GM12878 (cell line): ENCODE results near the gene GNAO1. TPM values are rescaled to one million over a fixed set of nuclear protein-coding genes. Genes with fewer than 3 reads are reported as not detected.

Experiments used
- ATF2 ChIP-seq: IDR thresholded peaks from 2 replicates; pipeline ENCODE4 v1.6.1; 2012; ENCODE audit warnings: low read length, inconsistent platforms
- BHLHE40 ChIP-seq, 2 experiments: fragments of 450-650 bp in 1 of 2; IDR thresholded peaks; 2 replicates each; pipeline ENCODE4 v1.6.1; 2011 to 2017; ENCODE audit warnings: low read depth in 2 of 2, borderline replicate concordance in 1 of 2, improper control_type of control experiment in 1 of 2, low read length in 1 of 2, mild to moderate bottlenecking in 1 of 2
- CHD1 ChIP-seq: IDR thresholded peaks from 2 replicates; pipeline ENCODE4 v1.6.1; 2012; ENCODE audit warnings: low read depth, low read length, improper control_type of control experiment
- CHD4 ChIP-seq: fragments of 200-600 bp; sonication (generic); IDR thresholded peaks from 2 replicates; pipeline ENCODE4 v1.6.1; 2016; ENCODE audit warnings: mild to moderate bottlenecking
- ETV6 ChIP-seq, 2 experiments: fragments of 450-650 bp in 1 of 2; IDR thresholded peaks in 1 of 2; conservative IDR thresholded peaks in 1 of 2; 2 replicates each; pipeline ENCODE4 v1.6.1; 2014; ENCODE audit warnings: antibody characterized with exemption in 1 of 2, borderline replicate concordance in 1 of 2, low read depth in 1 of 2, mild to moderate bottlenecking in 1 of 2, moderate library complexity in 1 of 2
- FOXM1 ChIP-seq: IDR thresholded peaks from 2 replicates; pipeline ENCODE4 v1.6.1; 2012; ENCODE audit warnings: low read depth, mild to moderate bottlenecking, inconsistent platforms, low read length, moderate library complexity
- HDAC6 ChIP-seq: fragments of 200-600 bp; sonication (generic); IDR thresholded peaks from one replicate; pipeline ENCODE4 v1.8.0; 2017; ENCODE audit warnings: antibody characterized with exemption; ENCODE audit not compliant: unreplicated experiment
- JUNB ChIP-seq: IDR thresholded peaks from 2 replicates; pipeline ENCODE4 v1.6.1; 2016; ENCODE audit warnings: antibody characterized with exemption, mild to moderate bottlenecking
- KLF5 ChIP-seq: fragments of 450-650 bp; IDR thresholded peaks from 2 replicates; pipeline ENCODE4 v1.6.1; 2014; ENCODE audit warnings: mild to moderate bottlenecking; ENCODE audit not compliant: partially characterized antibody
- MTA3 ChIP-seq: IDR thresholded peaks from 2 replicates; pipeline ENCODE4 v1.6.1; 2012; ENCODE audit warnings: low read length, inconsistent platforms, borderline replicate concordance
- RAD21 ChIP-seq: IDR thresholded peaks from 2 replicates; pipeline ENCODE4 v1.6.1; 2011; ENCODE audit warnings: mild to moderate bottlenecking, low read depth, low read length, moderate library complexity; ENCODE audit not compliant: insufficient read depth
- RELB ChIP-seq: fragments of 450-650 bp; IDR thresholded peaks from 2 replicates; pipeline ENCODE4 v1.6.1; 2017; ENCODE audit warnings: low read depth, mild to moderate bottlenecking, moderate library complexity
- STAT1 ChIP-seq: fragments of 450-650 bp; conservative IDR thresholded peaks from 2 replicates; pipeline ENCODE4 v1.6.1; 2014; ENCODE audit warnings: antibody characterized with exemption, mild to moderate bottlenecking
- SUZ12 ChIP-seq: fragments of 200-600 bp; sonication (generic); IDR thresholded peaks from one replicate; pipeline ENCODE4 v1.6.1; 2018; ENCODE audit warnings: antibody characterized with exemption, mild to moderate bottlenecking; ENCODE audit not compliant: unreplicated experiment
- TARDBP ChIP-seq: IDR thresholded peaks from 2 replicates; pipeline ENCODE4 v1.6.1; 2016; ENCODE audit warnings: borderline replicate concordance
- YY1 ChIP-seq: IDR thresholded peaks from 2 replicates; pipeline ENCODE4 v1.6.1; 2011; ENCODE audit warnings: low read depth, mild to moderate bottlenecking, low read length
- ZNF274 ChIP-seq: IDR thresholded peaks from one replicate; pipeline ENCODE4 v1.8.0; 2011; ENCODE audit not compliant: insufficient read length, insufficient read depth
- polyA plus RNA-seq, 11 experiments: library from polyadenylated mRNA; depleted of rRNA in 4 of 11; unstranded in 6 of 11; stranded (reverse) in 5 of 11; fragments of >200 nt; fragmentation: Nextera tagmentation in 4 of 11; fragmentation: Illumina TruSeq in 1 of 11; extraction: Ambion mirVana in 4 of 11; extraction: Trizol in 1 of 11; gene quantifications; 1 replicate in 1 of 11; 2 replicates in 10 of 11; pipeline versions ENCODE4 v1.2.1 to v1.2.3, GENCODE V29; 2011 to 2016; ENCODE audit warnings: inconsistent platforms in 2 of 11, missing spikeins in 2 of 11, low read depth in 1 of 11
- total RNA-seq, 4 experiments: library from RNA; depleted of rRNA in 3 of 4; stranded (reverse); fragments of >200 nt in 3 of 4; fragmentation: Illumina TruSeq in 1 of 4; extraction: Trizol in 1 of 4; gene quantifications; 2 replicates each; pipeline versions ENCODE4 v1.2.1 to v1.2.3, GENCODE V29; 2013 to 2021
- TF ChIP-seq, protein P1 (sequence below): fragments of 450-650 bp; IDR thresholded peaks from 2 replicates; pipeline ENCODE4 v1.6.1; 2017; ENCODE audit warnings: mild to moderate bottlenecking, moderate library complexity
- TF ChIP-seq, protein P2 (sequence below): IDR thresholded peaks from 2 replicates; pipeline ENCODE4 v1.6.1; 2011; ENCODE audit warnings: mild to moderate bottlenecking, low read depth, low read length, moderate library complexity; ENCODE audit not compliant: insufficient replicate concordance

The GNAO1 gene
- total and polyA plus RNA-seq, 10 of the 15 experiments (the other 5 are each of a cell fraction or from before 2014, with no cell fraction given), result 0.05 to 0.28 (median 0.14) TPM; not detected in 6

- TF ChIP-seq BHLHE40 (IDR thresholded peaks at IDR 0.05; ENCODE audit: borderline replicate concordance in 1 of 2, low read depth in 2 of 2, low read length in 1 of 2), result no peak
- no peak for TF ChIP-seq FOXM1
- no peak for TF ChIP-seq ZNF274
- TF ChIP-seq STAT1, result no peak
- TF ChIP-seq YY1, result peak; percentile 66
- no peak for TF ChIP-seq HDAC6
- peak; percentile 58; the same call in 1 of the 2 replicates for TF ChIP-seq TARDBP
- TF ChIP-seq, protein P1, sequence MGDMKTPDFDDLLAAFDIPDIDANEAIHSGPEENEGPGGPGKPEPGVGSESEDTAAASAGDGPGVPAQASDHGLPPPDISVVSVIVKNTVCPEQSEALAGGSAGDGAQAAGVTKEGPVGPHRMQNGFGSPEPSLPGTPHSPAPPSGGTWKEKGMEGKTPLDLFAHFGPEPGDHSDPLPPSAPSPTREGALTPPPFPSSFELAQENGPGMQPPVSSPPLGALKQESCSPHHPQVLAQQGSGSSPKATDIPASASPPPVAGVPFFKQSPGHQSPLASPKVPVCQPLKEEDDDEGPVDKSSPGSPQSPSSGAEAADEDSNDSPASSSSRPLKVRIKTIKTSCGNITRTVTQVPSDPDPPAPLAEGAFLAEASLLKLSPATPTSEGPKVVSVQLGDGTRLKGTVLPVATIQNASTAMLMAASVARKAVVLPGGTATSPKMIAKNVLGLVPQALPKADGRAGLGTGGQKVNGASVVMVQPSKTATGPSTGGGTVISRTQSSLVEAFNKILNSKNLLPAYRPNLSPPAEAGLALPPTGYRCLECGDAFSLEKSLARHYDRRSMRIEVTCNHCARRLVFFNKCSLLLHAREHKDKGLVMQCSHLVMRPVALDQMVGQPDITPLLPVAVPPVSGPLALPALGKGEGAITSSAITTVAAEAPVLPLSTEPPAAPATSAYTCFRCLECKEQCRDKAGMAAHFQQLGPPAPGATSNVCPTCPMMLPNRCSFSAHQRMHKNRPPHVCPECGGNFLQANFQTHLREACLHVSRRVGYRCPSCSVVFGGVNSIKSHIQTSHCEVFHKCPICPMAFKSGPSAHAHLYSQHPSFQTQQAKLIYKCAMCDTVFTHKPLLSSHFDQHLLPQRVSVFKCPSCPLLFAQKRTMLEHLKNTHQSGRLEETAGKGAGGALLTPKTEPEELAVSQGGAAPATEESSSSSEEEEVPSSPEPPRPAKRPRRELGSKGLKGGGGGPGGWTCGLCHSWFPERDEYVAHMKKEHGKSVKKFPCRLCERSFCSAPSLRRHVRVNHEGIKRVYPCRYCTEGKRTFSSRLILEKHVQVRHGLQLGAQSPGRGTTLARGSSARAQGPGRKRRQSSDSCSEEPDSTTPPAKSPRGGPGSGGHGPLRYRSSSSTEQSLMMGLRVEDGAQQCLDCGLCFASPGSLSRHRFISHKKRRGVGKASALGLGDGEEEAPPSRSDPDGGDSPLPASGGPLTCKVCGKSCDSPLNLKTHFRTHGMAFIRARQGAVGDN, result no peak
- no peak for TF ChIP-seq RELB
- TF ChIP-seq CHD4, result no peak
- no peak for TF ChIP-seq KLF5
- TF ChIP-seq, protein P2, sequence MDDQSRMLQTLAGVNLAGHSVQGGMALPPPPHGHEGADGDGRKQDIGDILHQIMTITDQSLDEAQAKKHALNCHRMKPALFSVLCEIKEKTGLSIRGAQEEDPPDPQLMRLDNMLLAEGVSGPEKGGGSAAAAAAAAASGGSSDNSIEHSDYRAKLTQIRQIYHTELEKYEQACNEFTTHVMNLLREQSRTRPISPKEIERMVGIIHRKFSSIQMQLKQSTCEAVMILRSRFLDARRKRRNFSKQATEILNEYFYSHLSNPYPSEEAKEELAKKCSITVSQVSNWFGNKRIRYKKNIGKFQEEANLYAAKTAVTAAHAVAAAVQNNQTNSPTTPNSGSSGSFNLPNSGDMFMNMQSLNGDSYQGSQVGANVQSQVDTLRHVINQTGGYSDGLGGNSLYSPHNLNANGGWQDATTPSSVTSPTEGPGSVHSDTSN, result no peak
- TF ChIP-seq MTA3, result no peak
- no peak for TF ChIP-seq ETV6 (conservative IDR thresholded peaks at IDR 0.05 in 1 of 2, IDR thresholded peaks at IDR 0.05 in 1 of 2; ENCODE audit: borderline replicate concordance in 1 of 2, low read depth in 1 of 2)
- no peak for TF ChIP-seq JUNB
- no peak for TF ChIP-seq CHD1
- no peak for TF ChIP-seq ATF2
- TF ChIP-seq RAD21, result peak; percentile 91
- TF ChIP-seq SUZ12, result no peak
Measured at GRCh38 chr16:56317998-56318826, 126.9 kb downstream of the GNAO1 start (continued).
